ENCODE data around the gene TUT1.
A peak's percentile ranks its signal among the peaks of the same experiment; 100 is the strongest.

The TUT1 gene

DNA sequence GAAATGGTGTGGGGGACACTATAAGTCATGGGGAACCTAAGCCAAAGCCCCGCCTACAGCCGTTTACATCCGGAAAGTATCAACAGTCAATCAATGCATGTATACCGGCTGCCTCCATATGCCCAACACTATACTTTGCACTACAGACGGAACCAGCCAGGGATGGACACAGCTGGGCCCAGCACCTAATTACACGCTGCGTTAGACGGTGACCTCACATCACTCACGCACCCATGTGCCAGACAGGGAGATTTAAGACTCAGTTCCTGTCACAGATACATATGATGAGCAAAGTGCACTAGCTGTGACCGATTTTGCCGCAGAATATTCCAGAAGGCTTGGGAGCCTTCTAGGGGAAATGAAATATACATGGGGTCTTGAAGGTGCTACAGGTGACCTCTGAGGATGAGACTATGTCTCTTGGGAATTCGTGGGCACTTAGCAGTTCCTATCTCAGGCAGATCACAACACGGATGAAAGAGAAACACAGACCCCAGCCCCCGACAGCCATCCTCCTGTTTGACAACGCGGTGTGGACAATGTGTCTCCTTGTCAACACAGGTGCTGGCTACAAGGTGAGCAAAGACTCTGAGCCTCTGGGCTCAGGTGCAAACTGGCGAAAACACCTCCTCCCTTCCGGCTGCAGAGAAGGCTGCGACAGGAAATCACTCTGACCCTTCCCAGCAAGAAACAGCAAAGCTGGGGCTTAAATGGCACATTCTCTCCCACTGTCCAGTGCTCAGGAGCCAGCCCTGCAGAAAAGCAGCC is 52.7 kb downstream of the TUT1 start:
- Histone ChIP-seq H2BK5ac (ENCODE audit: low read length) (no peak overlapping the region), H4K8ac (ENCODE audit: low read depth, low read length) (no peak overlapping the region), H3K4me1 (ENCODE audit: control insufficient read depth in 2 of 2, insufficient read depth in 1 of 2, low read depth in 1 of 2, low read length in 2 of 2) (peaks cover 25 to 27% of the 10 kb centered on the region in 2 donors), H3K27ac (replicated peaks; ENCODE audit: low read length) (no peak overlapping the region), H3K27me3 (ENCODE audit: control insufficient read depth in 3 of 3, insufficient read depth in 3 of 3, low read depth in 1 of 3, low read length in 3 of 3) (peaks cover 5 to 18% (median 9%) of the 10 kb centered on the region in 3 experiments), H4K91ac (ENCODE audit: low read depth, low read length, poor library complexity) (no peak overlapping the region), H3K4ac (ENCODE audit: low read length) (no peak overlapping the region), H3K79me1 (ENCODE audit: low read depth, low read length) (peaks cover 6% of the 10 kb centered on the region), H3K36me3 (replicated peaks in 1 of 2; ENCODE audit: control insufficient read depth in 2 of 2, insufficient read depth in 2 of 2, low read length in 2 of 2) (peaks cover 0 to 9% of the 10 kb centered on the region in 2 donors), H3K23ac (ENCODE audit: low read depth, low read length, poor library complexity) (no peak overlapping the region), H3K4me3 (ENCODE audit: low read length in 2 of 2) (no peak overlapping the region), H3K9me3 (replicated peaks in 1 of 2; ENCODE audit: control insufficient read depth in 2 of 2, insufficient read depth in 1 of 2, low read depth in 1 of 2, low read length in 2 of 2) (no peaks in the 10 kb centered on the region), H2BK15ac (ENCODE audit: low read length) (no peak overlapping the region), H3K18ac (ENCODE audit: low read length) (peak overlapping the region; percentile 53), H3K4me2 (ENCODE audit: insufficient read depth, low read length, poor library complexity, severe bottlenecking) (no peak overlapping the region), H2BK12ac (ENCODE audit: low read length) (no peak overlapping the region), H2BK120ac (ENCODE audit: low read depth, low read length) (no peak overlapping the region), H3K14ac (ENCODE audit: low read length) (no peak overlapping the region), H2AFZ (ENCODE audit: low read length) (peak overlapping the region; percentile 51), H2AK5ac (ENCODE audit: low read depth, low read length) (no peak overlapping the region), H3K9ac (ENCODE audit: low read depth, low read length, poor library complexity) (no peak overlapping the region)
- no peak for DNase-seq (ENCODE audit: low spot score)
- WGBS, 2 donors (ENCODE audit: extremely low coverage in 2 of 2, insufficient read length in 2 of 2, insufficient replicate concordance in 1 of 2) = no CpG with 5 or more reads among the region's 19 CpGs

DNA sequence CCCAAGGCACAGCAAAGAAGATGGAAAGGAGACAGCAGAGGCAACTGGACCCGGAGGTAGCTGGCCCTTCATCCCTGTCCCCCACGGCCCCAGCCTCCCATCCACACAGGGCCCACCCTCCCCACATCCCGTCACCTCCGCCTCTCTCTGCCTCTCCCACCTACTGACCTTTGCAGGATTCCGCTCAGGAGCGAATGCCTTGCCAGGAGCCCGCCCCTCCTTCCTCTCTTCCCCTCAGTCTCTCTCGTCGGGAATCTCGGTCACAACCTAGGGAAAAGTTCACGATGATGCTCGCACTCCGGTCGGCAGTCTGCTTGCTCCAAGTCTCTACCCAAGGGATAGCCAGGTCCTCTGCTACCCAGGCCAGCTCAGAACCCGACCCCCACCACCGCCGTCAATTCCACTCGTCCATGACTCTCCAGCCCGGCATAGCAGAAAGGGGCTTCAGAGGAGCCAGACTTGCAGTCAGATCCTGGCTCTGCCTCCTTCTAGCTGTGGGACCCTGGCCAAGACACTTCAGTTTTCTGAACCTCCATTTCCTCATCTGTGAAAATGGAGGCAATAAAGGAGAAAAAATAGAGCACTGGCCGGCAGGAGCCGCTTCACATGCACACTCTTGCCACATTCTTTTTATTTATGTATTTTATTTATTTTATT is 54.9 kb downstream of the TUT1 start:
- peak overlapping the region; percentile 24 for H2AK5ac ChIP-seq (ENCODE audit: low read depth, low read length)
- H2BK5ac ChIP-seq (ENCODE audit: low read length) = peak overlapping the region; percentile 67
- H2BK12ac ChIP-seq (ENCODE audit: low read length) = no peak overlapping the region
- peak overlapping the region; percentile 11 for H3K18ac ChIP-seq (ENCODE audit: low read length)
- no peak overlapping the region for H4K91ac ChIP-seq (ENCODE audit: low read depth, low read length, poor library complexity)
- no peak for DNase-seq (ENCODE audit: low spot score)
- no peak overlapping the region for H3K4me2 ChIP-seq (ENCODE audit: insufficient read depth, low read length, poor library complexity, severe bottlenecking)
- H3K4me3 ChIP-seq (ENCODE audit: low read length in 2 of 2) = peak overlapping the region in 1 of 2 donors; percentile 20
- peaks cover 0 to 11% of the 10 kb centered on the region in 2 donors for H3K36me3 ChIP-seq (replicated peaks in 1 of 2; ENCODE audit: control insufficient read depth in 2 of 2, insufficient read depth in 2 of 2, low read length in 2 of 2)
- H2BK15ac ChIP-seq (ENCODE audit: low read length) = no peak overlapping the region
- peak overlapping the region; percentile 15 for H3K9ac ChIP-seq (ENCODE audit: low read depth, low read length, poor library complexity)
- H3K23ac ChIP-seq (ENCODE audit: low read depth, low read length, poor library complexity) = peak overlapping the region; percentile 34
- peaks cover 4% of the 10 kb centered on the region for H3K79me1 ChIP-seq (ENCODE audit: low read depth, low read length)
- H3K4ac ChIP-seq (ENCODE audit: low read length) = no peak overlapping the region
- peaks cover 13 to 14% of the 10 kb centered on the region in 2 donors for H3K4me1 ChIP-seq (ENCODE audit: control insufficient read depth in 2 of 2, insufficient read depth in 1 of 2, low read depth in 1 of 2, low read length in 2 of 2)
- H3K14ac ChIP-seq (ENCODE audit: low read length) = no peak overlapping the region
- H3K27me3 ChIP-seq (ENCODE audit: control insufficient read depth in 3 of 3, insufficient read depth in 3 of 3, low read depth in 1 of 3, low read length in 3 of 3) = peaks cover 0 to 5% (median 0%) of the 10 kb centered on the region in 3 experiments
- no peak overlapping the region for H4K8ac ChIP-seq (ENCODE audit: low read depth, low read length)
- H2AFZ ChIP-seq (ENCODE audit: low read length) = no peak overlapping the region
- H3K9me3 ChIP-seq (replicated peaks in 1 of 2; ENCODE audit: control insufficient read depth in 2 of 2, insufficient read depth in 1 of 2, low read depth in 1 of 2, low read length in 2 of 2) = no peaks in the 10 kb centered on the region
- H3K27ac ChIP-seq (replicated peaks; ENCODE audit: low read length) = no peak overlapping the region
- no CpG with 5 or more reads among the region's 21 CpGs for WGBS, 2 donors (ENCODE audit: extremely low coverage in 2 of 2, insufficient read length in 2 of 2, insufficient replicate concordance in 1 of 2)
- H2BK120ac ChIP-seq (ENCODE audit: low read depth, low read length) = no peak overlapping the region

DNA sequence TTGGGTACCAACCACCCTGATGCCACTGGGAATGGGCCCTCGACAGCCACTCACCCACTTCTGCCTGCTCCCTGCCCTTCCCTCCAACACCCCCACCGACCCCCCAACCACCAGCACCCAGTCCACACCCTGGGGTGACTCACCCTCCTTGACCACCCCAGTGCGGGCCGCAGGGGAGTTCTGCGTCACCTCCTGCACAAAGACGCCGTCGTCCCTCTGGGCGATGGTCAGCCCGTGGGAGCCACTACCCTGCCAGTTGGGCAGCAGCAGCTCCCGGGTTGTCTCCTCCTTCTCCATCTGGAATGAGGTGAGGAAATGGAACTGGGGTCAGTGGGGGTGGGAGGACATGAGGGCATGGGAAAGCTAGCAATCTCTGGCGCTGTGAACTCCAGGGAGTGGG is 55.5 kb downstream of the TUT1 start:
- peaks cover 0 to 1% of the 10 kb centered on the region in 2 donors for H3K9me3 ChIP-seq (replicated peaks in 1 of 2; ENCODE audit: control insufficient read depth in 2 of 2, insufficient read depth in 1 of 2, low read depth in 1 of 2, low read length in 2 of 2)
- H3K4me2 ChIP-seq (ENCODE audit: insufficient read depth, low read length, poor library complexity, severe bottlenecking) = no peak overlapping the region
- WGBS, 2 donors (ENCODE audit: extremely low coverage in 2 of 2, insufficient read length in 2 of 2, insufficient replicate concordance in 1 of 2) = no CpG with 5 or more reads among the region's 12 CpGs
- no peak overlapping the region for H3K4me3 ChIP-seq (ENCODE audit: low read length in 2 of 2)
- H2BK5ac ChIP-seq (ENCODE audit: low read length) = peak overlapping the region; percentile 67
- H3K18ac ChIP-seq (ENCODE audit: low read length) = no peak overlapping the region
- H3K9ac ChIP-seq (ENCODE audit: low read depth, low read length, poor library complexity) = peak overlapping the region; percentile 15
- H3K4me1 ChIP-seq (ENCODE audit: control insufficient read depth in 2 of 2, insufficient read depth in 1 of 2, low read depth in 1 of 2, low read length in 2 of 2) = peaks cover 9 to 13% of the 10 kb centered on the region in 2 donors
- H2BK15ac ChIP-seq (ENCODE audit: low read length) = no peak overlapping the region
- H3K23ac ChIP-seq (ENCODE audit: low read depth, low read length, poor library complexity) = peak overlapping the region; percentile 34
- H3K36me3 ChIP-seq (replicated peaks in 1 of 2; ENCODE audit: control insufficient read depth in 2 of 2, insufficient read depth in 2 of 2, low read length in 2 of 2) = peaks cover 0 to 11% of the 10 kb centered on the region in 2 donors
- no peak overlapping the region for H4K8ac ChIP-seq (ENCODE audit: low read depth, low read length)
- no peak overlapping the region for H2BK120ac ChIP-seq (ENCODE audit: low read depth, low read length)
- H3K4ac ChIP-seq (ENCODE audit: low read length) = no peak overlapping the region
- H2AK5ac ChIP-seq (ENCODE audit: low read depth, low read length) = peak overlapping the region; percentile 24
- H3K79me1 ChIP-seq (ENCODE audit: low read depth, low read length) = peaks cover 4% of the 10 kb centered on the region
- no peak overlapping the region for H3K14ac ChIP-seq (ENCODE audit: low read length)
- H4K91ac ChIP-seq (ENCODE audit: low read depth, low read length, poor library complexity) = no peak overlapping the region
- no peaks in the 10 kb centered on the region for H3K27me3 ChIP-seq (ENCODE audit: control insufficient read depth in 3 of 3, insufficient read depth in 3 of 3, low read depth in 1 of 3, low read length in 3 of 3)
- DNase-seq (ENCODE audit: low spot score) = no peak
- H3K27ac ChIP-seq (replicated peaks; ENCODE audit: low read length) = no peak overlapping the region
- no peak overlapping the region for H2AFZ ChIP-seq (ENCODE audit: low read length)
- H2BK12ac ChIP-seq (ENCODE audit: low read length) = no peak overlapping the region

All from neuronal stem cell (in vitro differentiated cells).